ENCODE data around the gene POPDC2. TPM values are rescaled to one million over a fixed set of nuclear protein-coding genes. Genes with fewer than 3 reads are reported as not detected.

The POPDC2 gene
- total RNA-seq, 2 experiments from 2014 or later = 2.1 to 2.3 TPM

Other genes starting within 250 kb of the POPDC2 start
- gene TMEM39A, start 197.0 kb downstream of the POPDC2 start, total RNA-seq = 10 to 100 TPM; 33.9 to 34.3 TPM
- 10 to 100 TPM; 13.0 to 13.9 TPM for gene POGLUT1, start 191.6 kb downstream of the POPDC2 start, total RNA-seq
- gene TIMMDC1, start 162.0 kb downstream of the POPDC2 start, total RNA-seq = 100 to 1,000 TPM in 1 of 2 experiments, 10 to 100 TPM in 1; 93.7 to 105 TPM
- gene CD80, start 101.0 kb downstream of the POPDC2 start, total RNA-seq = 1 to 10 TPM; 3.4 to 3.7 TPM
- 1 to 10 TPM; 7.7 to 8.6 TPM for gene ADPRH, start 81.1 kb downstream of the POPDC2 start, total RNA-seq
- under 1 TPM; 0.31 to 0.34 TPM for gene PLA1A, start 62.7 kb downstream of the POPDC2 start, total RNA-seq
- 100 to 1,000 TPM; 108 to 112 TPM for gene COX17, start 16.8 kb upstream of the POPDC2 start, total RNA-seq
- gene CFAP91, start 42.4 kb upstream of the POPDC2 start, total RNA-seq = under 1 TPM; 0.29 to 0.31 TPM
- gene NR1I2, start 121.5 kb upstream of the POPDC2 start, total RNA-seq = under 1 TPM; 0.36 to 0.39 TPM